Measurements from ENCODE around the gene HINT3. TPM values are rescaled to one million over a fixed set of nuclear protein-coding genes. Genes with fewer than 3 reads are reported as not detected.
A peak's percentile ranks its signal among the peaks of the same experiment; 100 is the strongest.

Gene HINT3
- total and polyA plus RNA-seq, 2 experiments from 2014 or later = 1.8 to 8.0 TPM

GRCh38 chr6:125985979-125986300 is 29.4 kb downstream of the HINT3 start:
- peak overlapping the region; percentile 93 for H3K4me3 ChIP-seq
- Mint-ChIP-seq H3K27me3 (ENCODE audit: insufficient read depth, low read depth, poor library complexity) (no peaks in the 10 kb centered on the region), H3K4me1 (peaks cover 8% of the 10 kb centered on the region; the same call in 1 of the 3 replicates), H3K36me3 (ENCODE audit: low read depth) (no peaks in the 10 kb centered on the region), H3K9me3 (no peaks in the 10 kb centered on the region), H3K4me3 (no peak overlapping the region), H3K27ac (no peak overlapping the region)
- no peak for DNase-seq (ENCODE audit: low spot score)
- H3K4me1 ChIP-seq (ENCODE audit: insufficient read depth) = peaks cover 37% of the 10 kb centered on the region
- H2AFZ ChIP-seq = peak overlapping the region; percentile 60
- no peak for ATAC-seq
- no peaks in the 10 kb centered on the region for H3F3A ChIP-seq (replicated peaks; ENCODE audit: low read depth)
- H3K27ac ChIP-seq (ENCODE audit: low read depth) = peak overlapping the region; percentile 67
- peaks cover 46% of the 10 kb centered on the region for H3K79me2 ChIP-seq (replicated peaks; ENCODE audit: insufficient read depth)
- H3K4me2 ChIP-seq = peak overlapping the region; percentile 79
- H4K20me1 ChIP-seq (replicated peaks; ENCODE audit: insufficient read depth) = peaks cover 8% of the 10 kb centered on the region; the same call in 1 of the 2 replicates
- TF ChIP-seq ZNF462 (CRISPR knock-in tag; IDR thresholded peaks at IDR 0.05) = no peak
- no peak for TF ChIP-seq CREB1 (CRISPR knock-in tag; IDR thresholded peaks at IDR 0.05; ENCODE audit: low read depth)
- TF ChIP-seq EZH2 (IDR thresholded peaks at IDR 0.05; ENCODE audit: low read depth, unreplicated experiment) = no peak
- TF ChIP-seq JUNB (IDR thresholded peaks at IDR 0.05; ENCODE audit: unreplicated experiment) = no peak
- TF ChIP-seq, protein P1, sequence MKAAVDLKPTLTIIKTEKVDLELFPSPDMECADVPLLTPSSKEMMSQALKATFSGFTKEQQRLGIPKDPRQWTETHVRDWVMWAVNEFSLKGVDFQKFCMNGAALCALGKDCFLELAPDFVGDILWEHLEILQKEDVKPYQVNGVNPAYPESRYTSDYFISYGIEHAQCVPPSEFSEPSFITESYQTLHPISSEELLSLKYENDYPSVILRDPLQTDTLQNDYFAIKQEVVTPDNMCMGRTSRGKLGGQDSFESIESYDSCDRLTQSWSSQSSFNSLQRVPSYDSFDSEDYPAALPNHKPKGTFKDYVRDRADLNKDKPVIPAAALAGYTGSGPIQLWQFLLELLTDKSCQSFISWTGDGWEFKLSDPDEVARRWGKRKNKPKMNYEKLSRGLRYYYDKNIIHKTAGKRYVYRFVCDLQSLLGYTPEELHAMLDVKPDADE (IDR thresholded peaks at IDR 0.05) = no peak
- TF ChIP-seq, protein P2, sequence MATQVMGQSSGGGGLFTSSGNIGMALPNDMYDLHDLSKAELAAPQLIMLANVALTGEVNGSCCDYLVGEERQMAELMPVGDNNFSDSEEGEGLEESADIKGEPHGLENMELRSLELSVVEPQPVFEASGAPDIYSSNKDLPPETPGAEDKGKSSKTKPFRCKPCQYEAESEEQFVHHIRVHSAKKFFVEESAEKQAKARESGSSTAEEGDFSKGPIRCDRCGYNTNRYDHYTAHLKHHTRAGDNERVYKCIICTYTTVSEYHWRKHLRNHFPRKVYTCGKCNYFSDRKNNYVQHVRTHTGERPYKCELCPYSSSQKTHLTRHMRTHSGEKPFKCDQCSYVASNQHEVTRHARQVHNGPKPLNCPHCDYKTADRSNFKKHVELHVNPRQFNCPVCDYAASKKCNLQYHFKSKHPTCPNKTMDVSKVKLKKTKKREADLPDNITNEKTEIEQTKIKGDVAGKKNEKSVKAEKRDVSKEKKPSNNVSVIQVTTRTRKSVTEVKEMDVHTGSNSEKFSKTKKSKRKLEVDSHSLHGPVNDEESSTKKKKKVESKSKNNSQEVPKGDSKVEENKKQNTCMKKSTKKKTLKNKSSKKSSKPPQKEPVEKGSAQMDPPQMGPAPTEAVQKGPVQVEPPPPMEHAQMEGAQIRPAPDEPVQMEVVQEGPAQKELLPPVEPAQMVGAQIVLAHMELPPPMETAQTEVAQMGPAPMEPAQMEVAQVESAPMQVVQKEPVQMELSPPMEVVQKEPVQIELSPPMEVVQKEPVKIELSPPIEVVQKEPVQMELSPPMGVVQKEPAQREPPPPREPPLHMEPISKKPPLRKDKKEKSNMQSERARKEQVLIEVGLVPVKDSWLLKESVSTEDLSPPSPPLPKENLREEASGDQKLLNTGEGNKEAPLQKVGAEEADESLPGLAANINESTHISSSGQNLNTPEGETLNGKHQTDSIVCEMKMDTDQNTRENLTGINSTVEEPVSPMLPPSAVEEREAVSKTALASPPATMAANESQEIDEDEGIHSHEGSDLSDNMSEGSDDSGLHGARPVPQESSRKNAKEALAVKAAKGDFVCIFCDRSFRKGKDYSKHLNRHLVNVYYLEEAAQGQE (IDR thresholded peaks at IDR 0.05; ENCODE audit: unreplicated experiment) = no peak
- TF ChIP-seq POLR2AphosphoS5 (IDR thresholded peaks at IDR 0.05; ENCODE audit: low read depth) = no peak
- TF ChIP-seq ZNF331 (CRISPR knock-in tag; IDR thresholded peaks at IDR 0.05; ENCODE audit: low read depth) = no peak
- TF ChIP-seq NANOG (IDR thresholded peaks at IDR 0.05; ENCODE audit: borderline replicate concordance) = no peak
- TF ChIP-seq, protein P3, sequence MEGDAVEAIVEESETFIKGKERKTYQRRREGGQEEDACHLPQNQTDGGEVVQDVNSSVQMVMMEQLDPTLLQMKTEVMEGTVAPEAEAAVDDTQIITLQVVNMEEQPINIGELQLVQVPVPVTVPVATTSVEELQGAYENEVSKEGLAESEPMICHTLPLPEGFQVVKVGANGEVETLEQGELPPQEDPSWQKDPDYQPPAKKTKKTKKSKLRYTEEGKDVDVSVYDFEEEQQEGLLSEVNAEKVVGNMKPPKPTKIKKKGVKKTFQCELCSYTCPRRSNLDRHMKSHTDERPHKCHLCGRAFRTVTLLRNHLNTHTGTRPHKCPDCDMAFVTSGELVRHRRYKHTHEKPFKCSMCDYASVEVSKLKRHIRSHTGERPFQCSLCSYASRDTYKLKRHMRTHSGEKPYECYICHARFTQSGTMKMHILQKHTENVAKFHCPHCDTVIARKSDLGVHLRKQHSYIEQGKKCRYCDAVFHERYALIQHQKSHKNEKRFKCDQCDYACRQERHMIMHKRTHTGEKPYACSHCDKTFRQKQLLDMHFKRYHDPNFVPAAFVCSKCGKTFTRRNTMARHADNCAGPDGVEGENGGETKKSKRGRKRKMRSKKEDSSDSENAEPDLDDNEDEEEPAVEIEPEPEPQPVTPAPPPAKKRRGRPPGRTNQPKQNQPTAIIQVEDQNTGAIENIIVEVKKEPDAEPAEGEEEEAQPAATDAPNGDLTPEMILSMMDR (conservative IDR thresholded peaks at IDR 0.05; ENCODE audit: low read depth in 2 of 2) = no peak
- TF ChIP-seq ZNF114 (CRISPR knock-in tag; IDR thresholded peaks at IDR 0.05) = no peak
- TF ChIP-seq STAT1 (IDR thresholded peaks at IDR 0.05; ENCODE audit: unreplicated experiment) = no peak
- TF ChIP-seq EZH2phosphoT487 (IDR thresholded peaks at IDR 0.05; ENCODE audit: unreplicated experiment) = no peak
- H3K36me3 ChIP-seq (ENCODE audit: insufficient read depth) = no peaks in the 10 kb centered on the region
- no peaks in the 10 kb centered on the region for H3K9me2 ChIP-seq (ENCODE audit: insufficient read depth)
- no peaks in the 10 kb centered on the region for H3K27me3 ChIP-seq (ENCODE audit: insufficient read depth)

Measured in GM23338 (cell line).